Activated CD8-positive, alpha-beta memory T cell treated with anti-CD3 and anti-CD28 coated beads for 24 hours (primary cell): ENCODE results near the gene TTC16.

Source experiments
- DNase-seq: peaks from one replicate; pipeline ENCODE4 v3.0.0-alpha.2; 2020

The TTC16 gene

GRCh38 chr9:127698985-127699670 is 16.8 kb upstream of the TTC16 start:
- DNase-seq = peak; percentile 93

GRCh38 chr9:127700140-127700539 is 15.7 kb upstream of the TTC16 start:
- DNase-seq = no peak

GRCh38 chr9:127700594-127701255 is 15.2 kb upstream of the TTC16 start:
- DNase-seq = no peak

- DNase-seq = no peak
Observed at GRCh38 chr9:127703289-127703946, 12.5 kb upstream of the TTC16 start.

GRCh38 chr9:127705577-127706379 is 10.1 kb upstream of the TTC16 start:
- no peak for DNase-seq

- DNase-seq = no peak
Observed at GRCh38 chr9:127706836-127707241, 9.0 kb upstream of the TTC16 start, which contains the start of gene CFAP157. Gene CFAP157 (plus strand): TSS chr9:127706988. CDS start chr9:127707032, 44 bp downstream.

GRCh38 chr9:127707766-127708165 is 8.1 kb upstream of the TTC16 start:
- DNase-seq = no peak

- DNase-seq = no peak
Observed at GRCh38 chr9:127708952-127709587, 6.8 kb upstream of the TTC16 start.

GRCh38 chr9:127710204-127710783 is 5.6 kb upstream of the TTC16 start:
- no peak for DNase-seq

GRCh38 chr9:127711226-127711701 is 4.6 kb upstream of the TTC16 start:
- DNase-seq = no peak

- DNase-seq = no peak
Observed at GRCh38 chr9:127711831-127712274, 4.0 kb upstream of the TTC16 start.

- no peak for DNase-seq
Observed at GRCh38 chr9:127712371-127712770, 3.5 kb upstream of the TTC16 start.

GRCh38 chr9:127712867-127713266 is 3.0 kb upstream of the TTC16 start:
- no peak for DNase-seq

- DNase-seq = no peak
Observed at GRCh38 chr9:127714020-127714750, 1.7 kb upstream of the TTC16 start.

GRCh38 chr9:127714951-127715469 is 869 bp upstream of the TTC16 start:
- DNase-seq = no peak

GRCh38 chr9:127716412-127716811 is 533 bp downstream of the TTC16 start:
- no peak for DNase-seq

GRCh38 chr9:127717766-127718165 is 1.9 kb downstream of the TTC16 start:
- DNase-seq = no peak

- DNase-seq = peak; percentile 72
Observed at GRCh38 chr9:127720031-127720864, 4.4 kb downstream of the TTC16 start.

GRCh38 chr9:127720865-127721227 is 5.0 kb downstream of the TTC16 start:
- DNase-seq = no peak

- no peak for DNase-seq
Observed at GRCh38 chr9:127721391-127721821, 5.5 kb downstream of the TTC16 start.
